ENCODE results near the gene REV3L. TPM values are rescaled to one million over a fixed set of nuclear protein-coding genes. Genes with fewer than 3 reads are reported as not detected.

Gene REV3L
- total and polyA plus RNA-seq, 9 of the 15 experiments (the other 6 are each of a cell fraction or from before 2014, with no cell fraction given), result 5.5 to 24.4 (median 14.4) TPM

DNA sequence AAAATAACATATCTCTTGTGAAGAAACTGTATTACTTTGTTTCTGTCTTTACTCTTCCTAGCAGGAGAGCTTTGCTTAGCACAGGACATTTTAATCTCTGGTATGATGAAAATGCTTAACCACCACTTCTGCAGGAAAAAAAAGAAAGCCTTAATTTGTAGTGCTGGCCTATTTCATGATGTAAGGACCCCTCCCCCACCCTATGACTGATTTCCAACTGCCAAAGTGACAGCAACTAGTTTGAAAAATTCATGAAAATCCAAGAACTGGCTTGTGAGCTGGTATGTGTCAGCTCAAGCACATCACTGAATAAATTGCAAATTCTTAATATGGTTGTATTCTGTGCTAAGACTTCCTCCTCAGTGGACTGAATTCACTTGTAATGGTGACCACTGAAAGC is 125.3 kb downstream of the REV3L start:
- DNase-seq (ENCODE audit: extremely low read depth in 1 of 4, low spot score in 3 of 4), result no peak
- in situ Hi-C loops (cut with MboI) (no loop called here), intact Hi-C loops (cut with micrococcal nuclease) (no loop called here)
- H3K9me1 ChIP-seq (ENCODE audit: control insufficient read depth, insufficient read depth, low read length), result no peaks in the 10 kb centered on the region
- H3K27me3 ChIP-seq (ENCODE audit: control insufficient read depth in 2 of 2, insufficient read depth in 2 of 2, low read length in 2 of 2), result no peaks in the 10 kb centered on the region
- H3K4me3 ChIP-seq, result no peak overlapping the region
- no peaks in the 10 kb centered on the region for H3K4me1 ChIP-seq (replicated peaks in 1 of 2; ENCODE audit: control insufficient read depth in 2 of 2, insufficient read depth in 2 of 2, low read length in 2 of 2)
- peaks cover 45% of the 10 kb centered on the region for H3K36me3 ChIP-seq (ENCODE audit: control insufficient read depth, insufficient read depth, low read length)
- no peaks in the 10 kb centered on the region for H3K79me2 ChIP-seq (ENCODE audit: control insufficient read depth, insufficient read depth, low read length)
- H3K27ac ChIP-seq (ENCODE audit: extremely low read depth, low read depth, low read length), result no peak overlapping the region
- H3K4me2 ChIP-seq (ENCODE audit: insufficient read depth, low read length), result no peak overlapping the region
- BruUV-seq (replicated peaks), result no TSS peak
- ChIA-PET POLR2A (no interaction called here), CTCF (ENCODE audit: low intra/inter-chr PET ratio) (no interaction called here)
- TF ChIP-seq PRPF4 (IDR thresholded peaks at IDR 0.05; ENCODE audit: insufficient read depth, low read depth, low read length, poor library complexity, severe bottlenecking), result no peak
- no peak for TF ChIP-seq YBX1 (IDR thresholded peaks at IDR 0.05)
- TF ChIP-seq, protein P1, sequence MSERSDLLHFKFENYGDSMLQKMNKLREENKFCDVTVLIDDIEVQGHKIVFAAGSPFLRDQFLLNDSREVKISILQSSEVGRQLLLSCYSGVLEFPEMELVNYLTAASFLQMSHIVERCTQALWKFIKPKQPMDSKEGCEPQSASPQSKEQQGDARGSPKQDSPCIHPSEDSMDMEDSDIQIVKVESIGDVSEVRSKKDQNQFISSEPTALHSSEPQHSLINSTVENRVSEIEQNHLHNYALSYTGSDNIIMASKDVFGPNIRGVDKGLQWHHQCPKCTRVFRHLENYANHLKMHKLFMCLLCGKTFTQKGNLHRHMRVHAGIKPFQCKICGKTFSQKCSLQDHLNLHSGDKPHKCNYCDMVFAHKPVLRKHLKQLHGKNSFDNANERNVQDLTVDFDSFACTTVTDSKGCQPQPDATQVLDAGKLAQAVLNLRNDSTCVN (CRISPR knock-in tag; IDR thresholded peaks at IDR 0.05), result no peak
- TF ChIP-seq DPF2 (IDR thresholded peaks at IDR 0.05), result no peak
- TF ChIP-seq, protein P2, sequence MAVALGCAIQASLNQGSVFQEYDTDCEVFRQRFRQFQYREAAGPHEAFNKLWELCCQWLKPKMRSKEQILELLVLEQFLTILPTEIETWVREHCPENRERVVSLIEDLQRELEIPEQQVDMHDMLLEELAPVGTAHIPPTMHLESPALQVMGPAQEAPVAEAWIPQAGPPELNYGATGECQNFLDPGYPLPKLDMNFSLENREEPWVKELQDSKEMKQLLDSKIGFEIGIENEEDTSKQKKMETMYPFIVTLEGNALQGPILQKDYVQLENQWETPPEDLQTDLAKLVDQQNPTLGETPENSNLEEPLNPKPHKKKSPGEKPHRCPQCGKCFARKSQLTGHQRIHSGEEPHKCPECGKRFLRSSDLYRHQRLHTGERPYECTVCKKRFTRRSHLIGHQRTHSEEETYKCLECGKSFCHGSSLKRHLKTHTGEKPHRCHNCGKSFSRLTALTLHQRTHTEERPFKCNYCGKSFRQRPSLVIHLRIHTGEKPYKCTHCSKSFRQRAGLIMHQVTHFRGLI (CRISPR knock-in tag; IDR thresholded peaks at IDR 0.05), result no peak
- TF ChIP-seq CREBBP (IDR thresholded peaks at IDR 0.05; ENCODE audit: low read depth, low read length), result no peak
- TF ChIP-seq FOS (IDR thresholded peaks at IDR 0.05; ENCODE audit: extremely low read depth, insufficient read length), result no peak
- TF ChIP-seq, protein P3, sequence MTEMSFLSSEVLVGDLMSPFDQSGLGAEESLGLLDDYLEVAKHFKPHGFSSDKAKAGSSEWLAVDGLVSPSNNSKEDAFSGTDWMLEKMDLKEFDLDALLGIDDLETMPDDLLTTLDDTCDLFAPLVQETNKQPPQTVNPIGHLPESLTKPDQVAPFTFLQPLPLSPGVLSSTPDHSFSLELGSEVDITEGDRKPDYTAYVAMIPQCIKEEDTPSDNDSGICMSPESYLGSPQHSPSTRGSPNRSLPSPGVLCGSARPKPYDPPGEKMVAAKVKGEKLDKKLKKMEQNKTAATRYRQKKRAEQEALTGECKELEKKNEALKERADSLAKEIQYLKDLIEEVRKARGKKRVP (CRISPR knock-in tag; IDR thresholded peaks at IDR 0.05), result no peak
- no peak for FAIRE-seq
- no peak overlapping the region for H3K9ac ChIP-seq (ENCODE audit: insufficient read depth in 1 of 2, low read depth in 2 of 2, low read length in 2 of 2)
- no peaks in the 10 kb centered on the region for H4K20me1 ChIP-seq (replicated peaks; ENCODE audit: control insufficient read depth, insufficient read depth, low read length)
- H3K9me3 ChIP-seq (replicated peaks; ENCODE audit: control insufficient read depth, insufficient read depth, low read depth, low read length), result no peaks in the 10 kb centered on the region
- no peak for ATAC-seq
- no peak overlapping the region for H2AFZ ChIP-seq (ENCODE audit: low read depth, low read length)
